HG03135 (cell line): ENCODE results near the gene CDKAL1.

ENCODE experiments used
- ATAC-seq: cut with Tn5 transposase; IDR thresholded peaks from one replicate; pipeline ENCODE4 v1.9.1; 2021; ENCODE audit warnings: mild to moderate bottlenecking, moderate library complexity; ENCODE audit not compliant: unreplicated experiment

The CDKAL1 gene

DNA sequence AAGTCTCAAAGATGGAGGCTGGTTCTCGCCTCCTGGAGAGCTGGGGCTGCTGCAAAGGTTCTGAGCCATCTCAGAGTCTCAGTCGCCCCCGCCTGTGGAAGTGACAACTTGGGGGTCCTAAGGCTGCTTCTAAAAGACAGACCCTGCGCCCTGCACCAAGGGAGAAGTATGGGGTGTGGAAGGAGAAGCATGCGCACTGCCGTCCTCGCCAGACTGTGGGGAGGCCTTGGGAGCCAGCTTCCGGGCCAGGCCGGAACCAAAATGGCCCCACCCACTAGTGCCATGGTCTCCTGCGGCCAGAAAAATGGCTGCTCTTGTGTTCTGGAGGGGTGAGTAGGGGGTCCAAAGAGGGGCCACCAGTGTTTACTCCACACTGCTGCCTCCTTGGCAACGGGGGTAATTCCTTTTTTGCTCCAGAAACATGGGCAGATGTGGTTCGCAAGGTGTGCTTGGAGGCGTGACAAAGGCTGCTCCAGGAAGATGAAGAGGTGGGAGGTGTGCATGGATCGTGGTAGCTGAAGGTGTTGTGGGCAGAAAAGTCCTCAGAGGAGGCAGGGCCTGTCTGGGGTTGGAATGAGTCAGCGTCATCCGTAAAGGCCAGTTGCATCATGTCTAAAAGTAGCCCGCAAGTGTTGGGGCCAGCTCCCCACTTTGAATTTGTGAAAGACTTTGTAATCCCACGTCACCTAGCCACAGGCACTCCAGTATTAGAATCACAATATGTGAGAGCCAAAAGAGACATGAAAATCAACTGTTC is 729.5 kb downstream of the CDKAL1 start:
- no peak for ATAC-seq

DNA sequence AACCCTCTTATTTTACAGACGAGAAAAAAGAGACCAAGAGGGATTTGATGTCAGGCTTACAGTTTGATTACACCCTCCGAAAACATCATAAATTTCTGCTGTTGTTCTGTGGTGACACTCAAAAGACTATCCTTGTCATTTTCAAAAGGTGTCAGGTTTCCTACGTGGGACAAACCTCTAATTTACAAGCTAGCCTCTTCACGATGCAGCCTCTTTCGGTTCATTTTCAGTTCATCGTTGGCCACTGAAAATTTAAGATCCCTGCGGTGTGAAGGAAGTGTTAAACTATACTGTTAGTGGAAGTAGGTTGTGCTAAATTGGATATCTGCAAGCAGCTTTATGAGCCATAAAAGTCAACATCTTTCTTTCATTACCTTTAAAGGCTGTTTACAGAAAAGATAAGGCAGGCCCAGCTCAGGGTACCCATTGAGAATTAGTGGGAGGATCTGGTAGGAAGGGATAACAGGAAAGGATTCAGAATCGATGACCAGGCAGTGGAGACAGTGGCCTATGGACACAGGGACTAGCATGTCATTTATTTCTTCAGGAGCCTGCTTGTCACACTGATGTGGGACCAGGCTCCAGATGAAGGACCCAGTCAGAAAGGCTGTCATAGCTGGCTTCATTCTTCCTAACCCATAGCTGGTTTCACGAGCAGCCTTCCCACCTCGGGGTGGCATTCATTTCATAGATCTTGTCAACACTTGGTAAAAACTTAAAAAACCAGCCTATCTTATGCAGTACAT is 730.2 kb downstream of the CDKAL1 start:
- ATAC-seq, result no peak

GRCh38 chr6:21265034-21265729 is 730.9 kb downstream of the CDKAL1 start:
- ATAC-seq, result no peak

DNA sequence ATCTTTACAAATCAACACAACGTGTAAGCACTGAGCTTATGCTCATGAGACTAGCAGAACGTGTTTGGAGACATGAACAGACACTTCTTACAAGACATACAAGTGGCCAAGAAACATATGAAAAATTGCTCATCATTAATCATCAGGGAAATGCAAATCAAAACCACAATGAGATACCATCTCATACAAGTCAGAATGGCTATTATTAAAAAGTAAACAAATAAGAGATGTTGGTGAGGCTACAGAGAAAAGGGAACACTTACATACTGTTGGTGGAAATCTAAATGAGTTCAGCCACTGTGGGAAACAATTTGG is 731.4 kb downstream of the CDKAL1 start:
- ATAC-seq, result no peak

GRCh38 chr6:21270636-21271201 is 736.5 kb downstream of the CDKAL1 start:
- no peak for ATAC-seq

- no peak for ATAC-seq
Observed at GRCh38 chr6:21271428-21272155, 737.3 kb downstream of the CDKAL1 start.

DNA sequence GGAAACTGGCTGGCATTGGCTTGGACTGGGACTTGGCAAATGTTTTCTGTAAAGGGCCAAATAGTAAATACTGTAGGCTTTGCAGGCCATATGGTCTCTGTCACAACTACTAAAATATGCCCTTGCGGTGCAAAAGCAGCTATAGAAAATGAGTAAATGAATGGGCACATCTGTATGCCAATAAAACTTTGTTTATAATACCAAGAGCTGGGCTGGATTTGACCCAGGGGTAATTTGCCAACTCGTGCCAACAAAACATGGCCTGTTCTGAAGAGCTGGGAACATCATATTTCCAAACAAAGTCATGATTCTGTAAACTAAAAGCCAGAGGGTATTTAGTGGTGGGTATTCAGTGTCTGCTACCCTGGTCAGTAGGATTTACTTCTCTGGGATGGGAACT is 739.2 kb downstream of the CDKAL1 start:
- no peak for ATAC-seq

DNA sequence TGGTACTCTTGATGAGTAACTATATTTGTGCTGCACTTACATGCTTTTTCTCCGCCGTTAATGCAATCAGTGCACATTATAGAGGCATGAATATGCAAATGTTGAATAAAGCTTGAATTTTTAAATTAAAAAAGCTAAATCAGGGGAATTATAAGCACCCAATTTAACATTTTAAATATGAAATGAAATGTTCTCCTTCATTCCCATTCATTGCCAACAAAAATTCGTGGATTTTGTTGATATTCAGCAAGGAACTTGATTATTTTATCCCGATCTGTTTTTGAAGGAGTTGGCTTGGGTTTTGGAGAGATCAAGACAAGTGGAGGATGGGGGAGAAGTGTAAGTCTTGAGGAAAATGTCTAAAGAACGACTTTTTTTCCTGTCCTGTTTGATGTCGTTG is 740.6 kb downstream of the CDKAL1 start:
- ATAC-seq, result no peak

- ATAC-seq, result no peak
Observed at GRCh38 chr6:21277601-21278374, 743.5 kb downstream of the CDKAL1 start.

DNA sequence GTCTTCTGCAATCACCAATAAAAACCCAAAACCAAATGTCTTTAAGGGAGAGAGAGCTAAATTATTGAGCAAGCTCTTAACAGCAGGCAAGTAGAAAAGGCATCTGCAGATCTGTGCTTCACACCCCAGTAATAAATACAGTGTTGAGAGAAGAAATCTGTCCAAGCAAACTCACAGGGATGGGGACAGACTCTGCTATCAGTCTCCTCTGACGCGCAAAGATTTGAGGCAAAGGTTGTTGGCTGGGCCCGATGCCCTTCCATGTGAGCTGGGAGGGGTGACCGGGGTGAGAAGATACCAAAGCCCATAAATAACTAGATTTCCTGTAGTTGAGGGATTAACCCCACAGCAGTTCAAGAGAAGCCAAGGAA is 744.1 kb downstream of the CDKAL1 start:
- ATAC-seq, result no peak

- no peak for ATAC-seq
Observed at GRCh38 chr6:21279619-21280018, 745.4 kb downstream of the CDKAL1 start.

GRCh38 chr6:21281366-21281765 is 747.1 kb downstream of the CDKAL1 start:
- ATAC-seq, result no peak
